Fibroblast of lung (primary cell): ENCODE measurements around the gene PLSCR2.

Experiments
- EZH2 ChIP-seq: IDR thresholded peaks from 2 replicates; pipeline ENCODE4 v1.5.1; 2012; ENCODE audit warnings: low read length, control low read depth, mild to moderate bottlenecking; ENCODE audit errors: missing control alignments
- TF ChIP-seq, protein P1 (sequence below), 2 donors: IDR thresholded peaks in 1 of 2; conservative IDR thresholded peaks in 1 of 2; 1 replicate in 1 of 2; 2 replicates in 1 of 2; pipeline ENCODE4 v1.5.1; 2011 to 2012; ENCODE audit warnings: low read length in 2 of 2, control low read depth in 1 of 2, inconsistent platforms in 1 of 2, low read depth in 1 of 2, mild to moderate bottlenecking in 1 of 2

DNA sequence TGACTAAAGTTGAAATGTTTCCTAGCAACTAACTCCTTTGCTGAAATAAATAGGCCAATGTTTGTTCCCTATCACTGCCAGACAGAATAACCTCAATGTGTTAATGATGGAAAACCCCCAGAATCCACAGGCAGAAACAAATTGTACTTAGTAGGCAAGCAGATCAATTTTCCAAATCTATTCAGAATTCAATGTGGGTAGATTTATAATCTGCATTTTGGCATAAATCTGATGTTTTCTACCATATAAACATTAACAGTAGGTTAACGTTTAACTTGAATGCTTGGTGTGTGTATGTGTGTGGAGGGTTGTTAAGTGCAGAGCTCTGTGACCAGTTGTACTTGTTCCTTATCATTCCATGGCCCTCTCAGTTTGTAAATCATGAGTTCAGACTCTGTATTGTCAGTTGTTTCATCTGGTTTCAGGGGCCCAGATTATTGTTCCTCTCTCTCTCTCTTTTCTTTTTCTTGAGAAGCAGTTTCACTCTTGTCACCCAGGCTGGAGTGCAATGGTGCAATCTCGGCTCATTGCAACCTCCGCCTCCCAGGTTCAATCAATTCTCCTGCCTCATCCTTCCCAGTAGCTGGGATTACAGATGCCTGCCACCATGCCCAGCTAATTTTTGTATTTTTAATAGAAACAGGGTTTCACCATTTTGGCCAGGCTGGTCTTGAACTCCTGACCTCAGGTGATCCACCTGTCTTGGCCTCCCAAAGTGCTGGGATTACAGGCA, 42.2 kb upstream of the PLSCR2 start:
- TF ChIP-seq, protein P1, sequence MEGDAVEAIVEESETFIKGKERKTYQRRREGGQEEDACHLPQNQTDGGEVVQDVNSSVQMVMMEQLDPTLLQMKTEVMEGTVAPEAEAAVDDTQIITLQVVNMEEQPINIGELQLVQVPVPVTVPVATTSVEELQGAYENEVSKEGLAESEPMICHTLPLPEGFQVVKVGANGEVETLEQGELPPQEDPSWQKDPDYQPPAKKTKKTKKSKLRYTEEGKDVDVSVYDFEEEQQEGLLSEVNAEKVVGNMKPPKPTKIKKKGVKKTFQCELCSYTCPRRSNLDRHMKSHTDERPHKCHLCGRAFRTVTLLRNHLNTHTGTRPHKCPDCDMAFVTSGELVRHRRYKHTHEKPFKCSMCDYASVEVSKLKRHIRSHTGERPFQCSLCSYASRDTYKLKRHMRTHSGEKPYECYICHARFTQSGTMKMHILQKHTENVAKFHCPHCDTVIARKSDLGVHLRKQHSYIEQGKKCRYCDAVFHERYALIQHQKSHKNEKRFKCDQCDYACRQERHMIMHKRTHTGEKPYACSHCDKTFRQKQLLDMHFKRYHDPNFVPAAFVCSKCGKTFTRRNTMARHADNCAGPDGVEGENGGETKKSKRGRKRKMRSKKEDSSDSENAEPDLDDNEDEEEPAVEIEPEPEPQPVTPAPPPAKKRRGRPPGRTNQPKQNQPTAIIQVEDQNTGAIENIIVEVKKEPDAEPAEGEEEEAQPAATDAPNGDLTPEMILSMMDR (conservative IDR thresholded peaks at IDR 0.05 in 1 of 2, IDR thresholded peaks at IDR 0.05 in 1 of 2; ENCODE audit: low read depth in 1 of 2, low read length in 2 of 2) = no peak
- no peak for TF ChIP-seq EZH2
